H1 (cell line): ENCODE data around the gene SAFB. TPM values are rescaled to one million over a fixed set of nuclear protein-coding genes. Genes with fewer than 3 reads are reported as not detected.

Experiments used
- CTCF ChIA-PET: fragments of 300-600 bp; sonication (Branson Sonifier 250); formaldehyde crosslinking; loops from one replicate; lab custom pipeline; 2021; ENCODE audit not compliant: partially characterized antibody; lab: Charles Lee
- POLR2A ChIA-PET: fragments of 300-600 bp; sonication (Branson Sonifier 250); formaldehyde crosslinking; loops from one replicate; lab custom pipeline; 2021; ENCODE audit warnings: inconsistent platforms; ENCODE audit not compliant: partially characterized antibody; lab: Charles Lee
- DNase-seq, 2 experiments: peaks; one replicate each; pipeline versions ENCODE4 v3.0.0 to v3.0.0-alpha.2; 2010 to 2022; ENCODE audit warnings: low spot score in 2 of 2, low read depth in 1 of 2, mixed read lengths in 1 of 2
- FAIRE-seq: peaks from 2 replicates; lab custom pipeline; 2011; peaks lifted over from hg19 to GRCh38; lab: Jason Lieb, UNC
- H2AFZ ChIP-seq: 2 replicates; pipeline ENCODE4 v1.8.1; 2012; ENCODE audit warnings: low read length, inconsistent platforms
- H2AK5ac ChIP-seq: 2 replicates; pipeline ENCODE4 v1.6.1; 2013; ENCODE audit warnings: low read depth, low read length
- H2BK120ac ChIP-seq: replicated peaks from 2 replicates; pipeline ENCODE3; 2013; ENCODE audit warnings: low read depth, low read length, inconsistent platforms
- H2BK12ac ChIP-seq: 2 replicates; pipeline ENCODE4 v1.6.1; 2013; ENCODE audit warnings: low read depth, low read length
- H2BK15ac ChIP-seq: 2 replicates; pipeline ENCODE4 v1.6.1; 2013; ENCODE audit warnings: low read length
- H2BK20ac ChIP-seq: 2 replicates; pipeline ENCODE4 v1.6.1; 2013; ENCODE audit warnings: low read length
- H2BK5ac ChIP-seq: 2 replicates; pipeline ENCODE4 v1.6.1; 2013; ENCODE audit warnings: low read depth, low read length
- H3K14ac ChIP-seq: 2 replicates; pipeline ENCODE4 v1.6.1; 2013; ENCODE audit warnings: inconsistent platforms; ENCODE audit not compliant: insufficient read length
- H3K18ac ChIP-seq: 2 replicates; pipeline ENCODE4 v1.6.1; 2013; ENCODE audit warnings: low read length; ENCODE audit errors: extremely low read depth
- H3K23ac ChIP-seq: 2 replicates; pipeline ENCODE4 v1.6.1; 2013; ENCODE audit warnings: inconsistent platforms; ENCODE audit not compliant: insufficient read length
- H3K23me2 ChIP-seq: 2 replicates; pipeline ENCODE4 v1.6.1; 2013; ENCODE audit warnings: low read depth, low read length
- H3K27ac ChIP-seq: 2 replicates; pipeline ENCODE4 v1.6.1; 2011; ENCODE audit warnings: low read depth, low read length, inconsistent platforms
- H3K27me3 ChIP-seq, 4 experiments: replicated peaks in 1 of 4; 1 replicate in 1 of 4; 2 replicates in 3 of 4; pipeline versions ENCODE4 v1.6.1 to v1.8.1; 2011 to 2013; ENCODE audit warnings: low read length in 3 of 4, mild to moderate bottlenecking in 3 of 4, inconsistent platforms in 2 of 4, mixed read lengths in 2 of 4, moderate library complexity in 1 of 4; ENCODE audit not compliant: control insufficient read depth in 3 of 4, insufficient read depth in 3 of 4; ENCODE audit errors: extremely low read depth in 1 of 4
- H3K36me3 ChIP-seq, 4 experiments: 2 replicates each; pipeline versions ENCODE4 v1.6.1 to v1.8.1; 2011 to 2013; ENCODE audit warnings: mild to moderate bottlenecking in 4 of 4, low read length in 3 of 4, moderate library complexity in 2 of 4, control low read depth in 1 of 4, inconsistent platforms in 1 of 4; ENCODE audit not compliant: insufficient read depth in 4 of 4, control insufficient read depth in 2 of 4
- H3K4ac ChIP-seq: replicated peaks from 2 replicates; pipeline ENCODE3; 2013; ENCODE audit warnings: low read length, low read depth, mixed read lengths, inconsistent platforms; ENCODE audit not compliant: insufficient read length
- H3K4me1 ChIP-seq, 4 experiments: replicated peaks in 1 of 4; 1 replicate in 1 of 4; 2 replicates in 3 of 4; pipeline versions ENCODE4 v1.6.1 to v1.8.1; 2011 to 2013; ENCODE audit warnings: low read length in 3 of 4, inconsistent platforms in 2 of 4, mixed read lengths in 1 of 4; ENCODE audit not compliant: insufficient read depth in 4 of 4, control insufficient read depth in 3 of 4
- H3K4me2 ChIP-seq, 2 experiments: 2 replicates each; pipeline versions ENCODE4 v1.6.1 to v1.8.1; 2011 to 2013; ENCODE audit warnings: low read depth in 2 of 2, low read length in 2 of 2, control low read depth in 1 of 2, inconsistent platforms in 1 of 2, mild to moderate bottlenecking in 1 of 2; ENCODE audit not compliant: insufficient read depth in 1 of 2
- H3K4me3 ChIP-seq, 4 experiments: fragments of 200-600, 300-600 bp in 1 of 4; sonication (generic), shearing (Covaris generic), sonication (Bioruptor Twin) in 1 of 4; 2 replicates each; pipeline versions ENCODE4 v1.5.1 to v1.8.1; 2011 to 2016; ENCODE audit warnings: low read length in 4 of 4, low read depth in 3 of 4, control low read depth in 2 of 4, inconsistent platforms in 2 of 4, mild to moderate bottlenecking in 2 of 4, mixed read lengths in 1 of 4, moderate library complexity in 1 of 4; ENCODE audit not compliant: insufficient read depth in 2 of 4; ENCODE audit errors: extremely low read depth in 1 of 4
- H3K56ac ChIP-seq: replicated peaks from 2 replicates; pipeline ENCODE3; 2013; ENCODE audit warnings: low read depth, mild to moderate bottlenecking, mixed read lengths, low read length, inconsistent platforms; ENCODE audit not compliant: insufficient read length
- H3K79me1 ChIP-seq: 2 replicates; pipeline ENCODE4 v1.6.1; 2013; ENCODE audit warnings: low read depth, low read length, control low read depth
- H3K79me2 ChIP-seq, 2 experiments: 2 replicates each; pipeline versions ENCODE4 v1.6.1 to v1.8.1; 2012 to 2013; ENCODE audit warnings: low read length in 2 of 2, mild to moderate bottlenecking in 2 of 2, inconsistent platforms in 1 of 2; ENCODE audit not compliant: insufficient read depth in 2 of 2, control insufficient read depth in 1 of 2
- H3K9ac ChIP-seq, 4 experiments: replicated peaks in 1 of 4; 1 replicate in 1 of 4; 2 replicates in 3 of 4; pipeline versions ENCODE4 v1.6.1 to v1.8.1; 2011 to 2013; ENCODE audit warnings: low read depth in 3 of 4, low read length in 3 of 4, control low read depth in 2 of 4, mild to moderate bottlenecking in 2 of 4, moderate library complexity in 2 of 4, inconsistent platforms in 1 of 4; ENCODE audit errors: extremely low read depth in 1 of 4
- H3K9me3 ChIP-seq, 2 experiments: 2 replicates each; pipeline versions ENCODE4 v1.6.1 to v1.8.1; 2012 to 2013; ENCODE audit warnings: mild to moderate bottlenecking in 2 of 2, moderate library complexity in 2 of 2, control low read depth in 1 of 2, inconsistent platforms in 1 of 2, low read depth in 1 of 2, low read length in 1 of 2, mixed read lengths in 1 of 2; ENCODE audit not compliant: insufficient read depth in 2 of 2
- H4K20me1 ChIP-seq, 2 experiments: replicated peaks in 1 of 2; 2 replicates each; pipeline versions ENCODE3 to v1.8.1; 2011 to 2013; ENCODE audit warnings: inconsistent platforms in 2 of 2, low read length in 2 of 2, mild to moderate bottlenecking in 1 of 2; ENCODE audit not compliant: insufficient read depth in 2 of 2, control insufficient read depth in 1 of 2
- H4K5ac ChIP-seq: 2 replicates; pipeline ENCODE4 v1.6.1; 2013; ENCODE audit warnings: low read length, low read depth, mixed read lengths, inconsistent platforms; ENCODE audit not compliant: insufficient read length
- H4K8ac ChIP-seq: 2 replicates; pipeline ENCODE4 v1.8.0; 2013; ENCODE audit warnings: mild to moderate bottlenecking, moderate library complexity, low read length, inconsistent platforms; ENCODE audit not compliant: insufficient read depth; ENCODE audit errors: extremely low read depth
- H4K91ac ChIP-seq: replicated peaks from 2 replicates; pipeline ENCODE3; 2013; ENCODE audit warnings: low read length, mixed read lengths, inconsistent platforms; ENCODE audit not compliant: insufficient read length
- CBX8 ChIP-seq: fragments of 300-800, 300-1000 bp; sonication (generic); IDR thresholded peaks from 2 replicates; pipeline ENCODE4 v1.7.1; 2016; ENCODE audit warnings: low read depth, low read length, borderline replicate concordance
- RBBP5 ChIP-seq: IDR thresholded peaks from 2 replicates; pipeline ENCODE4 v1.7.1; 2012; ENCODE audit warnings: low read depth, mild to moderate bottlenecking, inconsistent platforms, low read length, moderate library complexity, borderline replicate concordance
- SP4 ChIP-seq: IDR thresholded peaks from 2 replicates; pipeline ENCODE4 v1.6.1; 2012; ENCODE audit warnings: low read length, inconsistent platforms
- WGBS, 2 experiments: shearing (Covaris generic) in 1 of 2; methylation state at CpG; one replicate each; pipeline versions ENCODE4 v1.1.6 to v1.1.7; 2013 to 2015; ENCODE audit warnings: low lambda C conversion rate in 2 of 2, mixed read lengths in 2 of 2, inconsistent platforms in 1 of 2, low coverage in 1 of 2, missing lambda C conversion rate in 1 of 2; ENCODE audit not compliant: insufficient replicate concordance in 2 of 2, insufficient coverage in 1 of 2, insufficient read length in 1 of 2; ENCODE audit errors: extremely low coverage in 1 of 2, missing lambda C conversion rate in 1 of 2; 5-methylcytosine and 5-hydroxymethylcytosine counted together
- polyA plus RNA-seq, 7 experiments: library from polyadenylated mRNA; depleted of rRNA in 3 of 7; stranded (reverse) in 5 of 7; unstranded in 2 of 7; fragments of >200 nt in 5 of 7; fragments of 200-250 nt in 2 of 7; gene quantifications; 1 replicate in 5 of 7; 2 replicates in 1 of 7; 4 replicates in 1 of 7; pipeline versions ENCODE4 v1.2.1 to v1.2.3, GENCODE V29; 2011 to 2013; ENCODE audit warnings: missing spikeins in 2 of 7, mixed read lengths in 2 of 7
- total RNA-seq: library from RNA; stranded (reverse); fragmentation: NEBNext Ultra II Directional; extraction: Animal tissue kit (Norgen Biotek cat#: 25700); gene quantifications from 2 replicates; pipeline ENCODE4 v1.2.1, GENCODE V29; 2021

The SAFB gene
- total and polyA plus RNA-seq, 2 of the 8 experiments (the other 6 are each of a cell fraction or from before 2014, with no cell fraction given), result 27.0 to 110 TPM

- H2BK12ac ChIP-seq, result no peak overlapping the region
- no peak overlapping the region for H3K4me2 ChIP-seq
- no peak overlapping the region for H3K4ac ChIP-seq
- POLR2A ChIA-PET, result interaction anchor here (1.7 to 1.8 kb wide), 2 partner anchors 19 to 30 kb away, joined by 3 to 4 read pairs; no protein-coding TSS in a partner anchor
- no peak overlapping the region for H3K23ac ChIP-seq
- no peak overlapping the region for H3K27ac ChIP-seq
- H3K4me3 ChIP-seq, result no peak overlapping the region
- no peak for TF ChIP-seq CBX8
- no peak for TF ChIP-seq RBBP5
- no peak for TF ChIP-seq SP4
- 91% methylated on average over 17 of the region's 17 CpGs; no CpG with 5 or more reads in 1 of the 2 experiments for WGBS, 2 experiments
- H2BK5ac ChIP-seq, result no peak overlapping the region
- H3K9ac ChIP-seq, result no peak overlapping the region
- H4K8ac ChIP-seq, result no peak overlapping the region
- peaks cover 3 to 12% of the 10 kb centered on the region in 2 experiments for H4K20me1 ChIP-seq
- no peak overlapping the region for H4K91ac ChIP-seq
- H2AFZ ChIP-seq, result no peak overlapping the region
- H3K56ac ChIP-seq, result no peak overlapping the region
- FAIRE-seq (no peak), DNase-seq (no peak)
- H3K23me2 ChIP-seq, result no peaks in the 10 kb centered on the region
- H2AK5ac ChIP-seq, result no peak overlapping the region
- CTCF ChIA-PET, result no interaction called here
- H3K18ac ChIP-seq, result no peak overlapping the region
- peaks cover 3% of the 10 kb centered on the region; the same call in 1 of the 2 replicates for H3K79me1 ChIP-seq
- no peak overlapping the region for H4K5ac ChIP-seq
- no peak overlapping the region for H3K14ac ChIP-seq
- no peak overlapping the region for H2BK15ac ChIP-seq
- no peak overlapping the region for H2BK120ac ChIP-seq
- peaks cover 41 to 90% (median 66%) of the 10 kb centered on the region in 4 experiments for H3K36me3 ChIP-seq
- H3K9me3 ChIP-seq, result no peaks in the 10 kb centered on the region
- no peak overlapping the region for H2BK20ac ChIP-seq
- no peaks in the 10 kb centered on the region for H3K27me3 ChIP-seq
- no peaks in the 10 kb centered on the region for H3K79me2 ChIP-seq
- H3K4me1 ChIP-seq, result peaks cover 0 to 9% (median 5%) of the 10 kb centered on the region in 4 experiments; a peak in 5 of 7 replicates
These were observed 41.0 kb downstream of the SAFB start for GRCh38 chr19:5663904-5664303.
